Jurkat, Clone E6-1 (cell line): ENCODE measurements around the gene PHYKPL.
"Not testable (repeated sequence)": the region's sequence is repeated elsewhere in the genome, so short reads cannot be mapped to it uniquely, and the experiment has no call there.

Experiments
- DNase-seq: peaks from one replicate; pipeline ENCODE4 v3.0.0-alpha.2; 2011; ENCODE audit warnings: low read depth, low spot score
- H3K4me3 ChIP-seq: 2 replicates; pipeline ENCODE4 v1.5.1; 2011; ENCODE audit warnings: mild to moderate bottlenecking, low read length, control low read depth, moderate library complexity

PHYKPL gene

DNA sequence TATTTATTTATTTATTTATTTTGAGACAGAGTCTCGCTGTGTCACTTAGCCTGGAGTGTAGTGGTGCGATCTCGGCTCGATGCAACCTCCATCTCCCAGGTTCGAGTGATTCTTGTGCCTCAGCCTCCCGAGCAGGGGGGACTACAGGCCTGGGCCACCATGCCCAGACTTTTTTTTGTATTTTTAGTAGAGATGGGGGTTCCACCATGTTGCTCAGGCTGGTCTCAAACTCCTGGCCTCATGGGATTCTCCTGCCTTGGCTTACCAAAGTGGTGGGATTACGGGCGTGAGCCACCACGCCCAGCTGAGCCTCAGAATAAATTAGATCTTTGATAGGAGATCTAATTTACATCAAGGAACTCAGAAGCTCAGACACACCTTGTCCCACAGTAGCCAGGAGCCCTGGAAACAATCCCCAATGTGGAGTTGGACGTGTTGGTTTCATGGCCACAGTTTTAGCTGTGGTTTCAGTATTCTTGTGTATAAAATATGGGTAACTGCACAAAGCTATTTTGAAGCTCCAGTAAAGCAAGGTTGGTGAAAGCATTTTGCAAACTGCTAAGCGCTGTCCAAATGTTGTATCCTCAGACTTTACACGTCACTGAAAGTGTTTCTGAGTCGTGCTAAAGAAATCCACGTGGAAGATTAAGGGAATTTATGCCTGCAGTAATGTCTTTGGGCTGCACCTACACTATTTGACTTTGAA is 31.2 kb downstream of the PHYKPL start:
- DNase-seq: no peak
- H3K4me3 ChIP-seq: no peak overlapping the region

DNA sequence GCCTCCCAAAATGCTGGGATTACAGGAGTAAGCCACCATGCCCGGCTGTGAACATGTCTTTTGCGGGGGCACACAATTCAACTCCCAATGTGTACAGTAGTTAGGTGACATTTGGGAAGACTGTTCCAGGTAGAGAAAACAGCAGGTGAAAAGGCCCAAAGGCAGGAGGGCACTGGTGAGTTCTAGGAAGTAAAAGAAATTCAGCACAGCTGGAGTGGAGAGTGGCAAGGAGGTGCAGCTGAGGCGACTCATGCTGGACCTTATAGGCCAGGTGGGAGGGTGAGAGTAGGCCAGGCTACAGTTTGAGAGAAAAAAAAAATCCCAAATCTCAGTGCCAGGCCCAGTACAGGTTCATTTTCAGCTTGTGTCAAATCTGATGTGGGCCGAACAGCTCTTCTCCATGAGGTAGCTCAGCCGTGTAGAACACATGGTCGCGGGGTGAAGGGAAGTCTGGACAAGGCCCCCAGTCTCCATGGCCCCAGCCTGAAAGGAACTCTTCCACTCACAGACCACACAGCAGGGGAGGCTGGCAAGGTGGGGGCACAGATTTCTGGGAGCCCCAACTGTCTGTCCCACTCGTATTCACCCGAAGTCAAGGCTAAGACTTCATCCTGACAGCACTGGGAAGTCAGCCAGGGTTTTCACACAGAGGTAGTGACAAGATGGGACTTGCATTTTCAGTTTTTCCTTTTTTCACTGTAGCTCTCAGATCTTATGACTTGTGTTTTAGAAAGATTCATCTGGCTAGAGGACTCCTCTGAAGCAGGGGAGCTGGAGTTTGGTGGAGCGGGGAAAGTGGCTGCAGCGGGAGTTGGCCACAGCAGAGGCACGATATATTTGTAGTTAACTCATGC is 32.8 kb downstream of the PHYKPL start:
- no peak for DNase-seq
- H3K4me3 ChIP-seq: no peak overlapping the region

DNA sequence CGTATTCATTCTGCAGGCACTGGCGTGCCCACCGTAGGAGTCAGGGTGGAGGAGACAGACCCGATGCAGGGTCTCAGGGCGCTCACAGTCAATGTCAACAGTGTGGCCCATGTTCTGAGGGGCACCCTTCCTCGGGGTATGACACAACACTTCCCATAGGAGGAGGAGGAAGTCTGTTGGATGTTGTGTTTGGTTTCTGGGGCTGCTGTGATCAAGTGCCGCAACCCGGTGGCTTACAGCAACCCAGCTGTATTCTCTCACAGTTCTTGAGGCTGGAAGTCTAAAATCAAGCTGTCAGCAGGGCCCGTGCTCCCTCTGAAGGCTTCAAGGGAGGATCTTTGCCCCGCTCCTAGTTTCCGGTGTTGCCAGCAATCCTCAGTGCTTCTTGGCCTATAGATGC is 33.9 kb downstream of the PHYKPL start:
- H3K4me3 ChIP-seq: no peak overlapping the region
- DNase-seq: no peak

DNA sequence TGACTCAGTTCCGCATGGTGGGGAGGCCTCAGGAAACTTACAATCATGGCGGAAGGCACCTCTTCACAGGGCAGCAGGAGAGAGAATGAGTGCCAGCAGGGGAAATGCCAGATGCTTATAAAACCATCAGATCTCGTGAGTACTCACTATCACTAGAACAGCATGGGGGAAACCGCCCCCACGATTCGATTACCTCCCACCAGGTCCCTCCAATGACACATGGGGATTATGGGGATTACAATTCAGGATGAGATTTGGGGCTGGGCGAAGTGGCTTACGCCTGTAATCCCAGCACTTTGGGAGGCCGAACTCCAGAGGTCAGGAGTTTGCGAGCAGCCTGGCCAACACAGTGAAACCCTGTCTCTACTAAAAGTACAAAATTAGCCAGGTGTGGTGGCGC is 34.5 kb downstream of the PHYKPL start:
- H3K4me3 ChIP-seq, DNase-seq: not testable (repeated sequence)

DNA sequence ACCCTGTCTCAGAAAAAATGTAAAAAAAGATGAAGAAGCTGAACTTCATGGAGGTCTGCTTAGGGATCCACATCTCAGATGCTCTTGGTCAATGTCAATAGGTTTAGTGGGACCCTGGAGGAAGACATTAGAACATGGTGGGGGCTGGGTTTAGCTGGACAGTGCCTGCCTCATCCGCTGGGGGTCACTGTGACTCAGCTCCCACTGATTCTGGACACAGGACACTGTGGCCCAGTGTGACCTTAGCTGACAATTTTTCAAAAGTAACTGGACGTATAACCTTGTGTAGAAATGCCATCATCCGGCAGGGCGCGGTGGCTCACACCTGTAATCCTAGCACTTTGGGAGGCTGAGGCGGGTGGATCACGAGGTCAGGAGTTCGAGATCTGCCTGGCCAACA is 35.6 kb downstream of the PHYKPL start:
- no peak for DNase-seq
- no peak overlapping the region for H3K4me3 ChIP-seq

DNA sequence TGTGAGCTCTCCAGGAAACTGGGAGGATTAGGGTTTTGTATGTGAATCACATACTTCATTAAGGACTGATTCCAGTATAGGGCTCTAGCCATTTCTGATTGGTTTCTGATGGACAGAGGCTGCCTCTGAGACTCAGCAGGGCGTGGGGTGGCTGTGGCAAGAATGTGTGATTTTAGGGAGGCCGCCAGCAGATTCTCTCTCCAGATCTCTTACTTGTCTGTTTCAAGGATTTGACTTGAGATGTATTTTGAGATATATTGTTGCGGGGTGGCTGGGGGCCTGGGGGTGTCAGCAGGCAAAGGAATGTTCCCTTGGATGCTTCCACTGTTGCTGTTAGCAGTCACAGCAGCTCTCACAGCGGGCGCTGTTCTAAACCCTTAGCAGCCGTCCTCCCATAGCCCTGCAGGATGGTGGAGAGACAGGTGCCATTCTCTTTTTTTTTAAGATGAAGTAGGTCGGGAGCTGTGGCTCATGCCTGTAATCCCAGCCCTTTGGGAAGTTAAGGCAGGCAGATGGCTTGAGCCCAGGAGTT is 36.3 kb downstream of the PHYKPL start:
- H3K4me3 ChIP-seq: no peak overlapping the region
- DNase-seq: no peak

DNA sequence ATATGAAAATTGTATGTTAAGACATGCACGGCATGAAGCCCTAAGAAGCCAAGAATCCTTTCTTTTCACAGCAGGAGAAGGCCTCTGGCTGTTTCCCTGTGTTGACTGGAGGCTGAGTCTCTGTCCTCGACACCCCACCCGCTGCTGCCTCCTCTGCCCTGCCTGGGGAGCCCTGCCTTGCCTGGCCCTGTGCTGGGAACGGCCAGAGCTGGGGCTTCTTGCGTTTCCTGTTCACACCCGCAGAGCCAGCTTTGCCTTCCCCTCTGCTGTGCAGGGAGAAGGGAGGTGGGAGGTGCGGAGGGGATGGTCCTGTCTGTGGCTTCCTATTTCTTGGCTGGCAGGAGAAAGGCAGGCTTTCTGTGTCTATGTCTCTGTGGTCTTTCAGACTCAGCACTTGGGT is 38.6 kb downstream of the PHYKPL start:
- H3K4me3 ChIP-seq: no peak overlapping the region
- peak; percentile 54 for DNase-seq

DNA sequence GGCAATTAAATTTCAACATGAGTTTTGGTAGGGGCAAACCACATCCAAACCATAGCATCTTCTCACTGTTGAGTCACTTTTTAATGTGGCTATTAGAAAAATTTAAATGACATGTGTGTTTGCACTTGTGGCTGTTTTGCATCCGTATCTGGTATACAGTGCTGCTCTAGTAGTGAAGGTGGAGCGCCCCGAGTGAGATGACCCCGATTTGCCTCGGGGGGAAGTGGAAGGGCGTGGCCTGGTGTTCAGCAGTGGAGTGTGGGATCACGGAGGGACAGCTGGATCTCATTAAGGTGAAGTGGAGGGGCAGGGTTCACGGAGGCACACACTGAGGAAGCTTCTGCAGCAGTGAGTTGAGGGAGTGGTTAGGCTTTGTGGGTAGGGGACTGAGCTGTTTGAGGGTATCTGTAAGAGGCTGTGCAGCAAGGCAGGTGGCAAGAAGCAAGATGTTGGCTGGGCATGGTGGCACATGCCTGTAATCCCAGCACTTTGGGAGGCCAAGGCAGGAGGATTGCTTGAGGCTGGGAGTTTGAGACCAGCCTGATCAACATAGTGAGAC is 39.3 kb downstream of the PHYKPL start:
- H3K4me3 ChIP-seq: no peak overlapping the region
- DNase-seq: peak; percentile 73

DNA sequence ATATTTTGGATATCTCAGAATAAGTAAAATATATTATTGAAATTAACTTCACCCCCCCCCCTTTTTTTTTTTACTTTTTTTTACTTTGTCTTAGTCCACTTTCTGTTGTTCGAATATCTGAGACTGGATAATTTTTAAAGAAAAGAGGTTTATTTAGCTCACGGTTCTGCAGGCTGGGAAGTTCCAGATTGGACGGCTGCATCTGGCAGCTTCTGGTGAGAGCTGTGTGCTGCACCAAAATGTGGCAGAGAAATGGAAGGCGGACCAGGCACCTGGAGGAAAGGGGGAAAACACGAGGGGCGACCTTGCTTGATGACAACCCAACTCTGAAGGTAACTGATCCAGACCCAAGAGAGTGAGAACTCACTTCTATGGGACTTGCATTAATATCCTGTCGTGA is 39.8 kb downstream of the PHYKPL start:
- H3K4me3 ChIP-seq: no peak overlapping the region

DNA sequence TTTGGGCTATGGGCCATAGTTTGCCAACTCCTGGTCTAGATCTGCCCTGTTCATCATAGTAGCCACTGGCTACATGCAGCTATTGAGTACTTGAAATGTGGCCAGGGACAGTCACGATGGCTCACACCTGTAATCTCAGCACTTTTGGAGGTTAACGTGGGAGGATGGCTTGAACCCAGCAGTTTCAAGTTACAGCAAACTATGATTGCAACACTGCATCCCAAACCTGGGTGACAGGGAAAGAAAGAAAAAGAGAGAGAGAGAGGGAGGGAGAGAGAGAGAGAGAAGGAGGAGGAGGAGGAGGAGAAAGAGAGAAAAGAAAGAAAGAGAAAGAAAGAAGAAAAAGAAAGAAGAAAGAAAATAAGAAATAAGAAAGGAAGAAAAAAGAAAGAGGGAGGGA is 40.4 kb downstream of the PHYKPL start:
- H3K4me3 ChIP-seq: no peak overlapping the region
- no peak for DNase-seq

More for the DNA sequence above, 39.8 kb downstream of the PHYKPL start:
- DNase-seq: no peak

DNA sequence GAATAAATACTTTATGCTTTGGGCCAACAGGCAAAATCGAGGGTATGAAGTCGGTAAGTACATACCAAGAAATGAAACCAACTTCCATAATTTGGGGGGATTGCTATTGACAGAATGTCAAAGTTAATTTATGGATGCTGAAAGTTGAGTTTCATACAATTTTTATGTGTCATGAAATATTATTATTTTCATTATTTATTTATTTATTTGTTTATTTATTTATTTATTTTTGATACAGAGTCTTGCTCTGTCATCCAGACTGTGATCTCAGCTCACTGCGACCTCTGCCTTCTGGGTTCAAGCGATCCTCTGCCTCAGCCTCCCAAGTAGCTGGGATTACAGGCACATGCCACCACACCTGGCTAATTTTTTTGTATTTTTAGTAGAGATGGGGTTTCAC is 40.9 kb downstream of the PHYKPL start:
- DNase-seq: no peak
- H3K4me3 ChIP-seq: no peak overlapping the region

DNA sequence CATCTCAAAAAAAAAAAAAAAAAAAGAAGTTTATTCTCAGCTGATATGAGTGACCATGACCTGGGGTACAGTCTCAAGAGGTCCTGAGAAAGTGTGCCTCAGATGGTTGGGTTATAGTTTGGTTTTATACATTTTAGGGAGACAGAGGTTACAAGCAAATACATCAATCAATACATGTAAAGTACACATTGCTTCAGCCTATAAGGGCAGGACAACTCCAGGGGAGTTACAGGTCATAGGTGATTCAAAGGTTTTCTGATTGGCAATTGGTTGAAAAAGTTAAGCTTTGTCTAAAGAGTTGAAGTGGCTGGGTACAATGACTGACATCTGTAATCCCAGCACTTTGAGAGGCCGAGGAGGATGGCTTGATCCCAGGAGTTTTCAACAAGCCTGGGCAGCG is 43.2 kb downstream of the PHYKPL start:
- H3K4me3 ChIP-seq: no peak overlapping the region
- no peak for DNase-seq

DNA sequence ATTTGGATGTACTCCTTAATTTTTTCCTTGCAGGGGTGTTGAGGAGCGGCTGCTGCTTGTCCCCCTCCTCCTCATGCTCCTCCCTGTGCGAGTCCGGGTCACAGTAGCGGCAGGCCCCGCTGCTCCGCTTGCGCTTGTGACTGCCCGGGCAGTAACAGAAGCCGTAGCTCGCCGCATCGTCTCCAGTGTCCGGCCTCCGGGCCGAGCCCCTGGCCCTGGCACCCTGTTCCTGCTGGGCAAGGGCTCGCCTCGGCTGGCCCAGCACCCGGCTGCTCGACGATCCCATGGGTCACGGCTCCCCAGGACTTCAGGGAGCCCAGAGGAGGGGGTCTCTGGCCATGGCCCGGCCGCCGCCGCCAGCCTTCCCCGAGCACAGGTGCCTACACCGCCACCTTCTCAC is 45.6 kb downstream of the PHYKPL start, which contains the start of gene GMCL2:
Gene GMCL2, minus strand, starts transcription at position 358 of the 400 bp plus-strand sequence. Its CDS starts 72 bp downstream, at position 286.
- H3K4me3 ChIP-seq: no peak within 1 kb of the TSS
- DNase-seq: no peak

DNA sequence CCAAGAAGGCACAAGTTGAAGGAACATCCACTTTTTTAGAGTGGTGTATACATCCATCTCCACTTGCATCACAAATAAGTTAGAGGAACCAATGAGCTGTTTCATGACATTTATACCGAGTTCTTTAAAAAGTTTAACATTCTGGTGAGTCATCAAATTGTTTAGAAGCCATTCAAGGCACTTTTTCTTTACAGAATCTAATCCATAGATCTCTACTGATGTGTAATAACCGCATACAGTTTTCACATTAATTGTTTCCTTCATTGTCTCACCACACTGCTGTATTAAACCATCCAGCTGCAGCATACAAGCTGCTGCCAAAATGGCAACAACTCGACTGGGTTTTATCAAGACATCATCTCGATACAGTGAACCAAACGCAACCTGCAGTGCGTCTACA is 46.2 kb downstream of the PHYKPL start:
- DNase-seq: no peak
- H3K4me3 ChIP-seq: no peak overlapping the region

DNA sequence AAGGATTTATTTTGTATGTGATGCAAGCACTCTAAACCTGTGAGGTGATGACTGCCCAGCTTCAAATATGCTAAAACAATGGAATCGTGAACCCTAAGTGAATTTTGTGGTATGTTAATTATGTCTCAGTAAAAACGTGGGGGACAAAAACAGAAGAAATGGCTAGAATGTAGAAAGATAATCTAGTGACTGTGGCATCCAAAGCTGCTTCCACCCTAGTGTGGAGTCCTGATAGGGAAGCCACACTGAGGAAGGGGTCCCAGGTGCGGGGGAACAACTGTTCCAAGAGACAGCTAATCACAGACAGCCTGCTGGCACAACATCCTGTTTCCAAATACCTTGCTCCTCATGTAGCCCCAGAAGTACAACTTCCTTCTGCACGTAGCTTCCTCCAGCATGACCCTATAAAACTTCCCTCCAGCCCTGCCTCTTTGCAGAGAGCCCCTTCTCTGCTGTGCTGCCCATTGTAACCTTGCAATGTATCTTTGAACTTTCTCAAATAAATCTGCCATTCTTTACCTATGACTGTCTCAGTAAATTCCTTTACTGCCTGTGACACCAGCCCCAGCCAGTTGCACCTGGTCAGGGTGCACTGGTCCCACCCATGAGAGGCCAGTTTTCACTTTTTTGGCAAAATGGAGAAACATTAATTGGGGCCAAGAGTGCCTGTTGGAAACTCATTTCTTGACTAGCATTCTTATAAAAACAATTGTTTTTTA is 50.3 kb downstream of the PHYKPL start:
- peak overlapping the region; percentile 2; the same call in 1 of the 2 replicates for H3K4me3 ChIP-seq
- peak; percentile 79 for DNase-seq

DNA sequence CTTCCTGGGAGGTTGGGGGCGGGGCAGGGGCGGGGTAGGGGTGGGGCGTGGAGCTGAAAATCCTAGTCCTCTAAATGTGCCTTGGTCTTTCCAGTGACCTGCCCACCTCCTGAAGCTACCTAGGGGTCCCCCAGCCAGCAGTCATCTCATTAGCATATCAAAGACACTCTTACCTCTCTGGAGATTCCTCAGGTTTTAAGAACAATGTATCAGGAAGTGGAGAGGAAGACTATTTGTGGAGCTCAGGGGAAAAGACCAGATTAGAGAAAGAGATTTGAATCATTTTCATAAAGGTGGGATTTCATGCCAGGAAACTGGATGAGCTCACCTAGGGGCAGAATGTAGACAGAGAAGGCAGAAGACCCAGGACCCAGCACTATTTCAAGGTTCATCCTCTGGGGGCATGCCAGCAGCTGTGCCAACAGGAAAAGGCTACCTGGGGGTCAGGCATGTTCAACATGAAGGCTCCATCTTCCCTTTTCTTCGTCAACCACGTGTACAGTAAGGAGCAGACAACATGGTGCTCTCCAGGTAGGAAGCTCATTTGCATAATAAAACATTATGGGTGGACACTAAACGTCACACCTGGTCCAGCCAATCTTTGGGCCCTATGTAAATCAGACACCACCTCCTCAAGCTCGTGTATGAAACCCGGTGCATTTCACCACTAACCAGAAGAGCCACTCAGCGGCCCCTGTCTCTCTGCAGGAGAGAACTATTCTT is 52.3 kb downstream of the PHYKPL start:
- no peak overlapping the region for H3K4me3 ChIP-seq
- DNase-seq: no peak

DNA sequence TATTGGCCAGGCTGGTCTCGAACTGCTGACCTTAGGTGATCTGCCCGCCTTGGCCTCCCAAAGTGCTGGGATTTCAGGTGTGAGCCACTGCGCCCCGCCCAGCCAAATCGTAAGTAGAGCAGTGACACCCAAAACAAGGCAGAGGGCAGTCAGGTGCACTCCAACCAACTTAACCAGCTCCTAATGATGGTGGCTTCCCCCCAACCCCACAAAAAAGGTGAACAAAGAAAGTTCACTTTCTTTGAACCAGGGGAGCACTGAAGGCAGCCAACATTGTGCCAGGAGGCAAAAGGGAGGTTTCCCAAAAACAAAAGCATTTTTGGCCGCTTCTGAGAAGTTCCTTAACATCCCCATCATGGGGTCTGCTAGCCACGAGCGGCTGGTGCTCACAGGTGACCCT is 55.0 kb downstream of the PHYKPL start:
- DNase-seq: peak; percentile 69
- H3K4me3 ChIP-seq: no peak overlapping the region

DNA sequence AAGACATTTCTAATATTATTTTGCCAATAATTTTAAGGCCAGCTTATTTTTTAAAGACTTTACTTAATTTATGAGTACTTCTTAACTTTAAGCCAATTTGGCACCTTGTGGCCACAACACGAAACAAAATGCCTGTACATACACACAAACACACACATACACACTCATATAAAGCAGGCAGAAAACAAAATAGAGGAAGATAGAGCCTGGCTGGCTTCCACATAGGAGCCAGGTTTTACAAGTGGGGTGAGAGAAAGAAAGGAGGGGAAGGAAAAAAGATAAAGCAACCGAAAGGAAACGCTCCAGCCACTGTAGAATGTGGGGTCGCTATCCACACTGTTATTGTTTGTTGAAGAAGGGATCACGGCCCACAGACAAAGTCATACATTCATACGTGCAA is 55.8 kb downstream of the PHYKPL start:
- no peak for DNase-seq
- H3K4me3 ChIP-seq: no peak overlapping the region

DNA sequence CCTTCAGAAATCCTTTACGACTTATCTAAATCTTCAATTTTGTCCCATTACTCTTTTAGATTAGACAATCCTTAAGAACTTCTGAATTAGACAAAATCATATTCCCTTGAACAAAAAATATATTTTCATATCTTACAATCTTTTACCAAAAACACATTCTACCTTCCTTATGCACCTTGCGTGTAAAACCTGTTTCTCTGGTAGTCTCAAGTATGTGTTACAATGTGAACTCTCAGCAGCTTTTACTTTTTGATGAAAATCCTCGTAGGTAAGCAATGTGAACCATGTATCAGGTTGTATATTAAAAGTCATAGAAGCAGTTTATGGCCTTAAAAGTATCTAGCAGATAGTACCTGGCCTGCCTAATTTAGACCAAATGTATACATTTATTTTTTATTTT is 58.1 kb downstream of the PHYKPL start:
- H3K4me3 ChIP-seq: no peak overlapping the region
- no peak for DNase-seq
